ENCODE data around the gene BCAR3. TPM values are rescaled to one million over a fixed set of nuclear protein-coding genes. Genes with fewer than 3 reads are reported as not detected.
A peak's percentile ranks its signal among the peaks of the same experiment; 100 is the strongest.

BCAR3 gene
- total RNA-seq, 1 donor from 2014 or later = 53.8 TPM

- no peak for DNase-seq (ENCODE audit: low read depth, low spot score)
Measured at GRCh38 chr1:93640656-93641440, 40.8 kb downstream of the BCAR3 start.

GRCh38 chr1:93638981-93639380 is 42.7 kb downstream of the BCAR3 start:
- no peak for DNase-seq (ENCODE audit: low read depth, low spot score)

GRCh38 chr1:93638307-93638847 is 43.3 kb downstream of the BCAR3 start:
- DNase-seq (ENCODE audit: low read depth, low spot score) = no peak

- DNase-seq (ENCODE audit: low read depth, low spot score) = no peak
Measured at GRCh38 chr1:93636712-93637111, 44.9 kb downstream of the BCAR3 start.

GRCh38 chr1:93635614-93636543 is 45.8 kb downstream of the BCAR3 start:
- no peak for DNase-seq (ENCODE audit: low read depth, low spot score)

- DNase-seq (ENCODE audit: low read depth, low spot score) = no peak
Measured at GRCh38 chr1:93633313-93633712, 48.3 kb downstream of the BCAR3 start.

- no peak for DNase-seq (ENCODE audit: low read depth, low spot score)
Measured at GRCh38 chr1:93631626-93632365, 49.8 kb downstream of the BCAR3 start.

- DNase-seq (ENCODE audit: low read depth, low spot score) = no peak
Measured at GRCh38 chr1:93630168-93630567, 51.5 kb downstream of the BCAR3 start.

- no peak for DNase-seq (ENCODE audit: low read depth, low spot score)
Measured at GRCh38 chr1:93629101-93630059, 52.3 kb downstream of the BCAR3 start.

- DNase-seq (ENCODE audit: low read depth, low spot score) = no peak
Measured at GRCh38 chr1:93628681-93629080, 53.0 kb downstream of the BCAR3 start.

- DNase-seq (ENCODE audit: low read depth, low spot score) = peak; percentile 97
Measured at GRCh38 chr1:93625582-93626327, 55.9 kb downstream of the BCAR3 start.

GRCh38 chr1:93623875-93624274 is 57.8 kb downstream of the BCAR3 start:
- DNase-seq (ENCODE audit: low read depth, low spot score) = peak; percentile 80

GRCh38 chr1:93623436-93623835 is 58.2 kb downstream of the BCAR3 start:
- no peak for DNase-seq (ENCODE audit: low read depth, low spot score)

- no peak for DNase-seq (ENCODE audit: low read depth, low spot score)
Measured at GRCh38 chr1:93621246-93621645, 60.4 kb downstream of the BCAR3 start.

- DNase-seq (ENCODE audit: low read depth, low spot score) = no peak
Measured at GRCh38 chr1:93620841-93621210, 60.8 kb downstream of the BCAR3 start.

- DNase-seq (ENCODE audit: low read depth, low spot score) = no peak
Measured at GRCh38 chr1:93620172-93620840, 61.3 kb downstream of the BCAR3 start.

GRCh38 chr1:93619507-93620171 is 62.0 kb downstream of the BCAR3 start:
- DNase-seq (ENCODE audit: low read depth, low spot score) = no peak

GRCh38 chr1:93617670-93618499 is 63.8 kb downstream of the BCAR3 start:
- no peak for DNase-seq (ENCODE audit: low read depth, low spot score)

Data from pulmonary artery endothelial cell (primary cell).